Fibroblast of mammary gland (primary cell): ENCODE data around the gene PRDM2.
"Not testable (repeated sequence)": the region's sequence is repeated elsewhere in the genome, so short reads cannot be mapped to it uniquely, and the experiment has no call there.

ENCODE experiments used
- DNase-seq: peaks from one replicate; pipeline ENCODE4 v3.0.0-alpha.2; 2010; ENCODE audit warnings: low read depth
- H3K4me3 ChIP-seq: 2 replicates; pipeline ENCODE4 v1.5.1; 2011; ENCODE audit warnings: low read depth, mild to moderate bottlenecking, low read length, moderate library complexity; ENCODE audit not compliant: control insufficient read depth
- CTCF ChIP-seq: conservative IDR thresholded peaks from 2 replicates; pipeline ENCODE4 v1.5.1; 2011; ENCODE audit warnings: low read depth, low read length, inconsistent platforms; ENCODE audit not compliant: control insufficient read depth, insufficient read depth

PRDM2 gene

GRCh38 chr1:13681921-13682320 lies 18.1 kb upstream of the PRDM2 start:
- H3K4me3 ChIP-seq: no peak overlapping the region
- DNase-seq: no peak
- no peak for TF ChIP-seq CTCF

GRCh38 chr1:13682444-13682843 lies 17.5 kb upstream of the PRDM2 start:
- no peak for DNase-seq
- H3K4me3 ChIP-seq: no peak overlapping the region
- no peak for TF ChIP-seq CTCF

- no peak for DNase-seq
- TF ChIP-seq CTCF: no peak
- H3K4me3 ChIP-seq: no peak overlapping the region
Measured at GRCh38 chr1:13683206-13683605, 16.8 kb upstream of the PRDM2 start.

GRCh38 chr1:13687151-13687715 lies 12.8 kb upstream of the PRDM2 start:
- no peak for DNase-seq

DNA sequence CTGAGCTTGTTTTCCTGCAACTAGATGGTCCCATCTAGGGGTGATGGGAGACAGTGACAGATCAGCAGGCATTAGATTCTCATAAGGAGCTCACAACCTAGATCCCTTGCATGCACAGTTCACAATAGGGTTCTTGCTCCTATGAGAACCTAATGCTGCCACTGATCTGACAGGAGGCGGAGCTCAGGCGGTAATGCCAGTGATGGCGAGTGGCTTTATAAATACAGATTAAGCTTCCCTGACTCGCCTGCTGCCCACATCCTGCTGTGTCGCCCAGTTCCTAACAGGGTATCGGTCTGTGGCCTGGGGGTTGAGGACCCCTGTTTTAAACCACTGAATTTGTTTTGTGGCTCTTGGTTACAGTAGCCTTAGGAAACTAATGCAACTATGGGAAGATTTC lies 6.9 kb upstream of the PRDM2 start:
- not testable (repeated sequence) for H3K4me3 ChIP-seq, DNase-seq

More at GRCh38 chr1:13687151-13687715, 12.8 kb upstream of the PRDM2 start:
- no peak for TF ChIP-seq CTCF
- H3K4me3 ChIP-seq: no peak overlapping the region

- DNase-seq: no peak
- H3K4me3 ChIP-seq: no peak overlapping the region
- TF ChIP-seq CTCF: no peak
Measured at GRCh38 chr1:13694886-13695684, 4.9 kb upstream of the PRDM2 start.

GRCh38 chr1:13697738-13698137 lies 2.2 kb upstream of the PRDM2 start:
- H3K4me3 ChIP-seq: no peak overlapping the region

More at GRCh38 chr1:13697738-13698137, 2.2 kb upstream of the PRDM2 start:
- no peak for DNase-seq
- TF ChIP-seq CTCF: peak; percentile 23
